Activated T-cell treated with anti-CD3 and anti-CD28 coated beads for 48 hours (primary cell): ENCODE data around the gene KIF6.
"Not testable (repeated sequence)": the region's sequence is repeated elsewhere in the genome, so short reads cannot be mapped to it uniquely, and the experiment has no call there.

Experiments used
- DNase-seq: peaks from one replicate; pipeline ENCODE4 v3.0.0-alpha.2; 2020; ENCODE audit warnings: low read depth

The KIF6 gene

DNA sequence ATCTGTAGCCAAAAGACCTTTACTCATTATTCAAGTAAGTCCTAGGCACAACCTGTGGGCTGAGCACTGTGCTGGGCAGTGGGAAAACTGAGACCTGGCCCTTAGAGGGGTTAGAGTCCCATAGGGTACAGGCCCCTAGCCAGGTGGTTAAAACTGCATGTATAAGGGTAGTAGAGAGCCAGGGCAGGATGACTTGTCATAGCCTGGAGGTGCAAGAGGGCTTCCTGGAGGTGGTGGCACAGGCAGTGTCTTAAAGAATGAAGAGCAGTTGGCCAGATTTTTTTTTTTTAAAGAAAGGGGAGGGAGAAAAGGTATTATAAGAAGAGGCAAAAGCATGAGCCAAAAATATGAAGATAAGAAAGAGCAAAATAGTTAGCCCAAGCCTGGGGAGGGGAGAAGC is 226.2 kb downstream of the KIF6 start:
- no peak for DNase-seq

DNA sequence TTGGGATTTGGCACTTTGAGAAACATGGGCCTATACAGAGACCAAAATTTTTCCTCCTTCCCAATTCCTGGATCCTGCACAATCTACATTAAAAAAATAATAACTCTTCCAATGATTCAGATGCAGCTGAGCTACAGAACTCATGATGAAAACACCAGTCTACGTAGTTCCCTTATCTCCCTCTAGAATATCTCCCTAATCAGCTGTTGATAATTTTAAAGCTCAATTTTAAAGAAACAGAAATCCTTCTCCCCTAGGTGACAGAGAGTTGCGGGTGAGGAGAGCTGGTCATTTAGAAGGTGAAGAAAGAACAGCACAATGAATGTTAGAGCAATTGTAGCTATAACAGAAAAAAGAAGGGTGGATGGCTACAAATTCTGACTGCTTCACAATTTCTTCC is 227.1 kb downstream of the KIF6 start:
- DNase-seq = no peak

DNA sequence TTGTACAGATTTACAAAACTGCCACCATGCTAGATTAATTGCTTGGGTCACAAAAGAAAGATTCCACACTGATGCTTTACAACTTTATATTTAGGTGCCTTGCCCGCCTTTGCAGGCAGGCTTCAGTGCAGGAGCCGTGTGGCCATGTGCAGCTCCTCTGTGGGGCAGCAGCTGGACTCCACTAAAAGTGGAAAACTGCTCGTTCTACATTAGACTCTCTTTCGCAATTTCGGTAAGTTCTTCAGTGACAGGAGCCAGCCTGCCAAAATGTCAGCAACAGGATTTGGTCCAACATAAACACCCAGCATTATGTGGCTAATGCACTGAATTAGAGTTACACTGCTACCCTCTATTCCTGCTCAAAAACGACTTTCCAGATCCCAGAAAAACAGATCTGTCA is 228.3 kb downstream of the KIF6 start:
- DNase-seq = no peak

DNA sequence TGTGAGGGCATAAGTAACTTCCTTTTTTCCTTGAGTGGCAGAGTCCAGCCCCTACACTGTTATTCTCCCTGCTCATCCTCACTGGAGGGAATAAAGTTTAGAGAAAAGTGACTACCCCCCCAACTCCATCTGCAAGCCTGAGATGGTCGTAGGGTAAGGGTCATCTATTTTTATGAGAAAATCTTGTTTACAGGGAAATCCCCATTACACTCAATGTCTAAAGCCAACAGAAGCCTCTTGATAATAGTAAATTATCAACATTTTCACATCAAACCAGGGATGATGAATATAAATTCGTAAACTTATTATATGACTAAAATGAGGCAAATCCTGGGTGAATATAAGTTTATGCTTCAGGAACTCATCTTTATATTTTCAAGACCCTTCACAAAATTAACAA is 228.8 kb downstream of the KIF6 start:
- DNase-seq = no peak

DNA sequence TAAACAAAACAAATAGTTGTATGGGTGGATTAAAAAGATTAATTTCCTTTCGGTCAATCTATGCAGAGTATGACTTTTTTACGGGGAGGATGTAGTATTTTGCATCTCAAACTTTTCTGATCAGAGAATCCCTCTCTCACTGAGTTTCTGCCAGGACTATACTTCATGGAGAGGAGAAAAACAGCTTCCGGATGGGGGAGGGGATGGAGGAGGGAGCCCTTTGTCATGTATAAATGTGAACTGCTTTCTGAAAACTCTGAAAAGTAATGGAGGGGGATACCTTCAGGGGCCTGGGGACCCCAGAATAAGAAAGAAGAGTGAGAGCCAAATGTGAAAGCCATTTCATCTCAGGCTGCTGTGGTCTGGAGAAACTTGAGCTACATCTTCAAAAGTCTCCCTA is 229.6 kb downstream of the KIF6 start:
- no peak for DNase-seq

DNA sequence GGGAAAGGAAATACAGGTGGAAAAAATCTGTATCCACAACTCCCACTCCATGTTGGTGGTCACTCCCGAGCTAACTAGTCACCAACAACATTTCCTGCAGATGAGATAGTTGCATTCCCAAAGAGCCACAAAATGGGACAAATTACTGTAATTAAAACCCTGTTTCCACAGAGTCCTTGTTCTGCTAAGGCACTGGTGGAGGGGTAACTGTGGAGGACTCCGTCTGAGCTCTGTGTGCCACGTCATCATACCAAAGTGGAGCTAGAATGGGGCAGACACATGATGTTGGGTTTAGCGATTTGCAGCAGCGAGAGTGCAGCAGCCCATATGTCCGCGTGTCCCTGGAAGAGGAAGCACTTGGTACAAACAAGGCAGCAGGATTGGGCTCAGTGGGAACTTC is 230.2 kb downstream of the KIF6 start:
- DNase-seq = no peak

DNA sequence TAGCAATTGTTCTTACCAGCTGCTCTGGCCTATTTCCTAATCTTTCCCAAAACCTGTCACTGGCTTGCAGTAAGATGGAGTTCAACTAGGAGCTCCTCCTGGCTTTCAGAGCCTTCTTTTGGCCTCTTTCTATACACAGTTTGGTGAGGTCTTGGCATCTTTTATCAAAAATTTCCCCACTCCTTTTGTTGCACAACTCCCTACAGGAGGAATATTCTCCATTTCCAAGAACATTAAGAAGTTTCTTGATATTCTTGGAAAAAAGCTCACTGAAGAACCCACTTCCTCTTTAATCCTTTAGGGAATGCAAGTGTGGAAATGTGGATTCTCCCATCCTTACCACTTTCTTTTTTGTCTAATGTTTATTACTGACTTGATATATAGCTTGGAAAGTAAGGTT is 231.4 kb downstream of the KIF6 start:
- DNase-seq = no peak

DNA sequence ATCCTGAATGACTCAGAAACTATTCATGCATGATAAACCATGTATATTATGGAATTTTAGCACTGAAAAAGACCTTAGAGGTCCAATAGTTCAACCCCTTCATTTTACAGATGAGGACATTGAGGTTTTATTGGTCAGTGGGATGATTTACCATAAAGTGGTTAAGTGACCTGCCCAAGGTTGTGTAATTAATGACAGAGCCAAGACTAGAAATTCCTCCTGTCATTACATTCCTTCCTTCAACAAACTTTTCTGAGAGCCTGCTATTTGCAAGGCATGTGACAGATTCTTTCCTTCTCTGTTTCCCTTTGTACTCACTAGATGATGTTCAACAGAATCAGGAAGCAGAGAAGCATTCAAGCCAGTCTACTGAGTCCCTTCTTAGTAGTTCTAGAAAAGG is 232.0 kb downstream of the KIF6 start:
- DNase-seq = no peak

DNA sequence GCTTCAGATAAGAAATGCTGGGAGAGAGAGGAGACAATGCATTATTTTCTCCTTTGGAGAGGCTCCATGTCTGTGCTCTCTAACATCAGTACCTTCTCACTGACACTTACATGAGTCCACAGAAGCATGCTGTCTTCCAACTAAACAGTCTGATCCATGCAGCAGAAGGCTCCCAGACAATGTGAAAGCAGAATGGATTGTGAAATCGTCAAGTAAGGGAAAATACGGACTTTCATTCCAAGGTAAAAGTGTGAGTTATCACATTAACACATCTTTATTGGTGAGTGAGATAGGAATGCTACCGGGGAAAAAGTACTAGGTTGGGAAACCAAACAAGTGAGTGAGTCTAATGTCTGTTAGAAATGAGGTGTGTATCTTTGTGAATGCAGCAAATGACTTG is 235.1 kb downstream of the KIF6 start:
- no peak for DNase-seq

DNA sequence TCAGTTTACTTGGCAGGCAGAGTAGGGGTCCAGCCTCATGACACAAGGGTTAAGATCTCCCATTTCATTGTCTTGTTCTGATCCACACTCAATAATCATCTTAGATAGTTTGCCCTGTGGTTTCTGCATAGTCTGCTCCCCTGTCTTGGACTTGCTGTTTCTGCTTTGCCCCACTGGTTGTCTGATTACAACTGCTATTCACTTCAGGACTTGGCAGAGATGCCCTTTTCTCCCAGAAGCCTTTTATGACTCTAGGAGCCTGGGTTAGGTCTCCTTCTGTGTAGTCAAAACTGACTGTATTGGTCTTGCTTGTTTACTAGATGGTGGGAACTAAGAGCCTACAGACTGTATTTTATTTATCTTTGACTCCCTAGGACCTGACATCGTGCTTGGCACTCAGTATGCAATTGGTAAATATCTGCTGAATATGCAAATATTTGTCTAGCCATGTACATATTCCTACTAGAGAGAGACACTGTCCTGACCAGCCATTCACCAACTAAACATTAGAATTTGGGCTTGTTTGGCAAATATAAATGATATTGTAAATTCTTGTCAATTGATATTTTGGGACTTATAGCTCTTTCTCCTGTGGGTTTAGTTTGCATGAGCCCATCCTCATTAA is 236.8 kb downstream of the KIF6 start:
- no peak for DNase-seq

DNA sequence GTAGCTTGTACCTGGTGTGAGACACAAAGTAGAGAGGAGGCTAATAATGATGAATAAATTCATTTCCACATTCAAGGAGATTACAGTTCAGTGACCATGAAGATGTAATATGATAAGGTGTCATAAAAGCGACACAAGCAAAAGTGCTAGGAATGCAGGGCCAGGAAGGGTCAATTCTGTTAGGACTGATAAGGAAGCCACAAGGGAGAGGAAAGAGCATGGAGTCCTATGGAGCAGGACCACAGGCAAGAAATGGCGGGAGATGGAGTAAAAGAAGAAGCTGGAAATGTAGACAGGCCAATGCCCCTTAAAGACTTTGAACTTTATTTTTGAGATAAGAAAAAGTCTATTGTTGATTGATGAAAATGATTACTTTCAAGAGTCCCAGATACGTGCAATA is 240.9 kb downstream of the KIF6 start:
- no peak for DNase-seq

DNA sequence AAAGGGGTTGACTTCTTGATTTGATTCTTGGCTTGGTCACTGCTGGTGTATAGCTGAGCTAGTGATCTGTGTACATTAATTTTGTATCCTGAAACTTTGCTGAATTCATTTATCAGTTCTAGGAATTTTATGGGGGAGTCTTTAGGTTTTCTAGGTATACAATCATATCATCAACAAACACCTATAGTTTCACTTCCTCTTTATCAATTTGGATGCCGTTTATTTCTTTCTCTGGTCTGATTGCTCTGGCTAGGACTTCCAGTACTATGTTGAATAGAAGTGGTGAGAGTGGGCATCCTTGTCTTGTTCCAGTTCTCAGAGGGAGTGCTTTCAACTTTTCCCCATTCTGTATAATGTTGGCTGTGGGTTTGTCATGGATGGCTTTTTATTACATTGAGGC is 245.4 kb downstream of the KIF6 start:
- DNase-seq = not testable (repeated sequence)

DNA sequence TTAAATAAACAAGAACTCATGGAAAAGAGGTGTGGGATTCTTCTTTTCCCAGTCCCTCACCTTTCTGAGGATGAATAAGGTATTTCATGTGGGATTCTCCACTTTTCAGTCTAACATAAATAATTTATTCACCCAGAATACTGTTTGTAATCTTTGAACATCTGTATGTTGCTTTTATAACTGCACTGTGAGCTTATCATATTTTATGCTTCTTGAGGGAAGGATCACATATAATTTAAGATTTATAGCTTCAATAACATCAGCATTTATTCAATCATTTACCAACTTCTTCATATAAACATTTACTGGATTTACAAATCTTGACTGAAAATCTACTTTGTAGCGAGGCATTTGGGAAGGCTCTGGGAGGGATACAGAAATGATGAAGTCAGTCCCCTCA is 248.5 kb downstream of the KIF6 start:
- no peak for DNase-seq

DNA sequence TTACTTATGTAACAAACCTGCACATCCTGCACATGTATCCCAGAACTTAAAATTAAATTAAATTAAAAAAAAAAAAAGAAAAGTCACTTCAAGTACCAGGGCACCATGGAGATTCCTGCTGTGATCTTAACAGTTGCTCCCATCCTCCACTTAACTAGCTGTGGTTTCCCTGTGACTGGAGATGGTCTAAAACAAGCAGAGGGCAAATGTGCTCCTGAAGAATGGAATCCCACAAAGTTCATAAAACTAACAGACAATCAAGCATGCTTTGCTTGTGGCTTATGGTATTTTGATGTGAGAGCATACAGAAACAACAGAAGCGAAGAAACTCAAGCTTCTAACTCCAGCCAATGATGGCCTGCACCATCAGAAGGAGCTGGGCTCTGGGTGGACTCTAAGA is 249.1 kb downstream of the KIF6 start:
- DNase-seq = no peak

DNA sequence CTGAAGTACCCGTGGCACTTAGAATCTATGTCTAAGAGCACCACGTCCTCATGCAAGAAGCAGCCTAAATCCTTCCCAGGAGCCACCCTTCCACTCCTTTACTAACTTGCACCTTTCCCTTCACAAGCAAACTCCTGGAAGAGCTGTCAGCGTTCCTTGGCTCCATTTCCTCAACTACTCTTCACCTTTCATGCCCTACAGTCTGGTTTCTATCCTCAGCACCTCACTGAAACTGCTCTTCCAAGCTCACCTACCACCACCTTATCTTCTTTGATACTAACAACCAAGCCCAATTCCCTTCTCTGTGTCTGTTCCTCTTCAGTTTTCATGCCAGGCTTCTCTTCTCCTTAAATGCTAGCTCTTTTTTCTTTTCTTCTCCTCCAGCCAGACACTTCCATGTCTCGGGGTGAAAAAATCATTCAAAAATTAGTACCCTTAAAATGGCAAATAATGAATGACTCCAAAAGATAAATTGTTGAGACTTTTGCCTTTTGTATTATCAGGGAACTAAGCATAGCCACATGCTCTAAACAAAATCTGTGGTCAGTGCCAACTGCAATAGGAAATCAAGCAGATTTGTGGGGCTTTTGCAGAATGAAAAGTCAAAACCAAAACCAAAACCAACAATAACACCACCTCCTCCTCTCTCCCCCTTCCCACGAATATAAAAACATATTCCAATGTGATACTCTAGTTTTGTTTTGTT is 253.1 kb downstream of the KIF6 start:
- DNase-seq = no peak

DNA sequence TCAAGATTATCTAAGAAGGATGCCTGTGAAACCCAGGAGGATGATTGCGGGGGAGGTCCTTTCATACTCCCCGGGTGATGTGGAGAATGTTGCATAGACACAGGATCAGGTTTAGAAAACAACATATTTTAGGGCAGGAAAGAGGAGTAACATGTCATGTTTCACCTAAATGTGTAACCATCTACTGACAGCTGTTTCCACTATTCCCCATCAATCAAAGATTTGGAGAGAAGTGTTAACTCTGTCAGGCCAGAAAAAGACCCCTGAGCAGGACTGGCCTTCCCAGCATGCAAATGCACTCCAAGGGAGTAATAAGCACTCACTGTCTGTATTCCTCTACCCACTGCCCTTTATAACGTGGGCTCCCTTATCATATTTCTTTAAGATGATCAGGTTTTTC is 254.7 kb downstream of the KIF6 start:
- no peak for DNase-seq

DNA sequence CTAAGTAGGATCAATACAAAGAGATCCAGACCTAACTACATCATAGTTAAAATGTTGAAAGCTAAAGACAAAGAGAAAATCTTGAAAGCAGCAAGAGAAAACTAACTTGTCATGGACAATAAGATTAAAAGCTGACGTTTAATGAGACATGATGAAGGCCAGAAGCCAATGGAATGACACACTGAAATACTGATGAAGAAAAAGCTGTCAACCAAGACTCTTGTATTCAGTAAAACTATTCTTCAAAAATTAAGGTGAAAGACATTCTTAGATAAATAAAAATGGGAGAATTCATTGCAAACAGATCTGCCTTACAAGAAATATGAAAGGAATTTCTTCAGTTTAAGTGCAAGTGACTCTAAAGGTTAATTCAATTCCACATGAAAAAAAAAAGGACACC is 256.8 kb downstream of the KIF6 start:
- DNase-seq = no peak

DNA sequence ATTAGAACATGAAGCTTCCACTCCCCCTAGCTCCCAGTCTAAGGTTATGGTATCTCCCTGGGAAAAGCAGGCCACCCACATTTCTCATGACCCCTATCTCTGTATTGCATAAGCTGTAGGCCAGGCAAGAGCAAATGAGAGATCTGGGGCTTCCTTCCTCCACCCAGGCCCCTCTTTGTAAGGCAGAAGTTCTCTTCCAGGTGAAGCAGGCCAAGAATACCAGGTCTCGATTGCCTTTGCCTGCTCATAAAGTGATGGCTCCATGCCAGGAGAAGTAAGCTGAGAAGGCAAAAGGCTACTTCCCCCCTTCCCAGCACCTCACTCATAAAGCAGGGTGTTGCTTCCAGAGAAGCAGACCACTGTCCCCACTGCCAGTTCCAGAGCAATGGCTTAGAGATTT is 258.6 kb downstream of the KIF6 start:
- DNase-seq = no peak

DNA sequence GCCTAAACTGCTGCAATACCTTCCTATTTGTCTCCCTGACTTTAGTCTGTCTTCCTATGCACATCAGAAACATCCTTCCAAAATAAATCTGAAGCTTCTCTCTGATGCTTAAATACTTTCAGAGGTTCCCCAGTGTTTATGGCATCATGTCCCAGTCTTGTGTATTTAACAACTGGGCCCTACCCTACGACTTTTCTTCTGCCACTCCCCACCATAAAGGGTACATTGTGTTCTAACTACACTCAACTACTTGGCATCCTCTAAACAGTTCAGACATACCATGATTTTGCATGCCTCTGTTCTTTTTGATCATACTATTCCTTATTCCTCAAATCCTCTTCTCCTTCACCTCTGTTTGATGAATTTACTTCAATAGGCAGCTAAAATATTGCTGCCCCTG is 259.7 kb downstream of the KIF6 start:
- no peak for DNase-seq

DNA sequence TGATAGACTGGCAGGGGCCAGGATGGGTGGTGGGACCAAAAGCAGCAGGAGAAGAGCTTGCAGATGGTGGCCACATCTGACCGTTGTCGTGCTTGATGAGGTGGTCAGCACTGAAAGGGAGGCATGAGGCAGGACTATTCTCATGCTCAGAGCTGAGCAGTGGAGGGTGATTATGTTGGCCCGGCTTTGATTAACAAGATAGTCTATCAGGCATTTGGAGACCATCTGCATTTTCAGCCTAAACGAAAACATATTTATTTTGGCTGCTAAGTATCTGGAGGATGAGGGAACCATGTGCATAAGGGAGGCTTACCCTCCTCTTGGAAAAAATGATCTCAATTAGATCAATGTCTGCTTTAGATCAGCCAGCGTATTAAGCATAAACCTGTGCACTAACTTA is 261.1 kb downstream of the KIF6 start:
- DNase-seq = no peak

DNA sequence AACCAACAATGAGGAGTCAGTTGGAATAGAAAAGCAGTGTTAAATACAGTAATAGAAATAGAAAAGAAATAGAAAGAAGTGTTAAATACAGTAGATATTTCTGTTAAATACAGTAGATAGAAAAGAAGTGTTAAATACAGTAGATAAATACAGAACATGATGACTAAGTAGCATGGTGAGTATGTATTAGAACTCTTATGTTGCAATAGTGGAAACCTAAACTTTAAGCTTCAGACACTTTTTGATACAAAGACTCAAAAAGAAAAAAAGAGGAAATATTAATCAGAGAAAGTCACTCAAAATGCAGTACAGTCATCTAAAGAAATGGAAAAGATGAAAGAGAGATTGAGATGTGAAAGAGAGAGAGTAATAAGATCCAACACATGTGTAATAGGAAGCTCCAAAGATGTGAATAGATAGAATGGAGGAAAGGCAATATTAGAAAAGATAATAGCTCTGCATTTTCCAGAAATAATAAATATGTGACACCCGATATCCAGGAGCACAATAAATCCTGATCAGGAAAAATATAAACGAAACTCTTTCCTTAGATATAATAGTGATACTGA is 271.2 kb downstream of the KIF6 start:
- no peak for DNase-seq

DNA sequence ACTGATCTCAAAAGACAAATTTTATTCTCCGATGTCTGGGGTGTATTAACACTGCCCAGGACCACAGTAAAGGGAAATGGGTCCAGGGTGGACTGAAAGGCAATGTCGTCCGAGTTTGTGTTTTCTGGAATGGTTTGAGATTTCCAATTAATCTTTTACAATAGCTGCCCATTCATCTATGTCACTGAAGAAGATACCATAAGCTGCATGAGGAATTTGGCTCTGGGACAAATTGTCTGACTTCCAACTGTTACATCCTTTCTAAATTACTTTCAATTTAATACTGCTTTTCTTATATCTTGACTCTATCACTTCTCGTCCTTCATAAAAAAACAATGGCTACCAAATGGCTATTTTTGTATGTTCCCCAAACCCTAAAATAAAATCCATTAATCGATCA is 272.0 kb downstream of the KIF6 start:
- DNase-seq = no peak

DNA sequence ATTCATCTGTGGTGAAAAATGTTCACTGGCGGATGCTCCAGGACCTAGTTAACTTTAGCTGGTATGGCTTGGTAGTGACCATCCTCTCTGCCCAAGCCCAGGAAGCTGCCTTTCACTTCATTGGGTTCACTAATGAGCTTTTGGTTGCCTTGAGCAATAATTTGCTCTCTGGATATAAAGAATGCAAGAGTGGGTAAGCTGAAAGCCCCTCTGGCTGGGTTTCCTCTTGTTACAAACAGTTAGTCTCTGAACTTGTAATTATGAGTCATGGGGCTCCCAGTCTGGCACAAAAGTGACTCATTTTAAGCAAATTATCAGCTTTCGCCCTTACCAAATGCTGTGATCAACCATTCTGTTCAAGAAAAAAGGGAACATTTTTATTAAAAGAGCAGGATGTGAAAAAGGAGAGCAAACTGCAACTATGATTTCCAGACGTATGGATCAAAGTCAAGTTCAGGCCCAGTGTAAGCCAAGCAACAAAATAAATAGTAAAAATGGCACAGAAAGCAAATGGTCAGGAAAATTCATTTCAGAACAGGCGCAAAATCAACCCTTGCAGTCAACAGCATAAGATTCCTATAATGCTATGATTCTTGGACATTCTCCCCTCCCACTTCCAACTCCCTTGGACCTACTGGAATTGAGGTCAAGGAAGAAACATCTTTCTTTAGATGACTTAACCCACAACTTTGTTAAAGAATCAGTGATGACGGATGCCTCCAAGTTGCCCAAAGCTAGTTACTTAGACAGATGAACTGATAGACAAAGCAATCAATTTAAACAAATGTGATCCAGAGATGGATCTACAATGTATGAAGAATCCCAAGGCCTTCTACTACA is 272.7 kb downstream of the KIF6 start:
- DNase-seq = no peak
